Testis (tissue), 2 donors: ENCODE results near the gene RAB21.
"Not testable (repeated sequence)": the region's sequence is repeated elsewhere in the genome, so short reads cannot be mapped to it uniquely, and the experiment has no call there.

Experiments used
- POLR2A ChIP-seq: fragments of 450-650 bp; IDR thresholded peaks from one replicate; pipeline ENCODE4 v1.6.1; 2017; ENCODE audit warnings: antibody characterized with exemption, mild to moderate bottlenecking, moderate library complexity
- TF ChIP-seq, protein P1 (sequence below), 3 experiments: fragments of 450-650 bp in 2 of 3; fragments of 200-600 bp in 1 of 3; sonication (generic) in 1 of 3; IDR thresholded peaks; one replicate each; pipeline ENCODE4 v1.5.1; 2016 to 2019; ENCODE audit warnings: antibody characterized with exemption in 3 of 3, mild to moderate bottlenecking in 2 of 3, moderate library complexity in 1 of 3

GRCh38 chr12:71822088-71822487, 67.4 kb downstream of the RAB21 start:
- TF ChIP-seq, protein P1, sequence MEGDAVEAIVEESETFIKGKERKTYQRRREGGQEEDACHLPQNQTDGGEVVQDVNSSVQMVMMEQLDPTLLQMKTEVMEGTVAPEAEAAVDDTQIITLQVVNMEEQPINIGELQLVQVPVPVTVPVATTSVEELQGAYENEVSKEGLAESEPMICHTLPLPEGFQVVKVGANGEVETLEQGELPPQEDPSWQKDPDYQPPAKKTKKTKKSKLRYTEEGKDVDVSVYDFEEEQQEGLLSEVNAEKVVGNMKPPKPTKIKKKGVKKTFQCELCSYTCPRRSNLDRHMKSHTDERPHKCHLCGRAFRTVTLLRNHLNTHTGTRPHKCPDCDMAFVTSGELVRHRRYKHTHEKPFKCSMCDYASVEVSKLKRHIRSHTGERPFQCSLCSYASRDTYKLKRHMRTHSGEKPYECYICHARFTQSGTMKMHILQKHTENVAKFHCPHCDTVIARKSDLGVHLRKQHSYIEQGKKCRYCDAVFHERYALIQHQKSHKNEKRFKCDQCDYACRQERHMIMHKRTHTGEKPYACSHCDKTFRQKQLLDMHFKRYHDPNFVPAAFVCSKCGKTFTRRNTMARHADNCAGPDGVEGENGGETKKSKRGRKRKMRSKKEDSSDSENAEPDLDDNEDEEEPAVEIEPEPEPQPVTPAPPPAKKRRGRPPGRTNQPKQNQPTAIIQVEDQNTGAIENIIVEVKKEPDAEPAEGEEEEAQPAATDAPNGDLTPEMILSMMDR (IDR thresholded peaks at IDR 0.05) = not testable (repeated sequence)
- not testable (repeated sequence) for TF ChIP-seq POLR2A
